Heart right ventricle (tissue), 16 donors: ENCODE data around the gene UFSP2. TPM values are rescaled to one million over a fixed set of nuclear protein-coding genes. Genes with fewer than 3 reads are reported as not detected.

Source experiments
- ATAC-seq, 8 donors: fragments of 200-7000 bp; cut with Tn5 transposase; one replicate each; pipeline ENCODE4 v1.9.1; 2020; ENCODE audit warnings: mild to moderate bottlenecking in 8 of 8, moderate library complexity in 8 of 8, moderate number of reproducible peaks in 1 of 8
- DNase-seq, 2 donors: peaks; one replicate each; pipeline ENCODE4 v3.0.0-alpha.2; 2020
- H3K27ac ChIP-seq, 10 donors: fragments of 200-600 bp; sonication (generic) in 2 of 10; one replicate each; pipeline versions ENCODE4 v1.5.0 to v1.8.0; 2020 to 2022; ENCODE audit warnings: mild to moderate bottlenecking in 3 of 10
- H3K27me3 ChIP-seq, 7 donors: fragments of 200-600 bp; one replicate each; pipeline ENCODE4 v1.8.0; 2021 to 2022; ENCODE audit warnings: mild to moderate bottlenecking in 2 of 7
- H3K36me3 ChIP-seq, 9 donors: fragments of 200-600 bp; sonication (generic) in 1 of 9; one replicate each; pipeline versions ENCODE4 v1.5.0 to v1.8.0; 2020 to 2022; ENCODE audit warnings: mild to moderate bottlenecking in 2 of 9
- H3K4me1 ChIP-seq, 9 donors: fragments of 200-600 bp; sonication (generic) in 1 of 9; one replicate each; pipeline versions ENCODE4 v1.5.0 to v1.8.0; 2020 to 2022; ENCODE audit warnings: mild to moderate bottlenecking in 4 of 9
- H3K4me3 ChIP-seq, 10 donors: fragments of 200-600 bp; sonication (generic) in 2 of 10; one replicate each; pipeline versions ENCODE4 v1.5.0 to v1.8.0; 2020 to 2022; ENCODE audit warnings: mild to moderate bottlenecking in 7 of 10, moderate library complexity in 2 of 10
- H3K9me3 ChIP-seq, 11 donors: fragments of 200-600 bp in 10 of 11; sonication (generic) in 2 of 11; one replicate each; pipeline versions ENCODE4 v1.5.0 to v1.8.0; 2013 to 2022; ENCODE audit warnings: mild to moderate bottlenecking in 2 of 11, control low read depth in 1 of 11, moderate library complexity in 1 of 11
- WGBS, 2 donors: extraction: QIAGEN DNeasy Blood & Tissue Kit; methylation state at CpG; one replicate each; pipeline ENCODE4 v1.1.7; 2013; ENCODE audit warnings: inconsistent platforms in 1 of 2; 5-methylcytosine and 5-hydroxymethylcytosine counted together
- intact Hi-C, 10 donors: fragments of 100-400 bp; cut with DNase I; formaldehyde crosslinking; loops; one replicate each; pipeline versions ENCODE4 v1.11.1 to v1.14.2; 2022
- polyA plus RNA-seq, 2 donors: library from polyadenylated mRNA; stranded (reverse); fragments of 200-250 nt; gene quantifications; one replicate each; pipeline ENCODE4 v1.2.3, GENCODE V29; 2013
- total RNA-seq, 10 donors: library from RNA; stranded (reverse); fragmentation: NEBNext Ultra II Directional in 3 of 10; extraction: Animal tissue kit (Norgen Biotek cat#: 25700) in 3 of 10; gene quantifications; one replicate each; pipeline versions ENCODE4 v1.2.1 to v1.2.4, GENCODE V29; 2021 to 2023
- TF ChIP-seq, protein P1 (sequence below), 9 donors: fragments of 200-600 bp; sonication (generic) in 2 of 9; IDR thresholded peaks; one replicate each; pipeline versions ENCODE4 v1.5.0 to v1.8.0; 2021 to 2022; ENCODE audit warnings: antibody characterized with exemption in 9 of 9, mild to moderate bottlenecking in 5 of 9, moderate library complexity in 1 of 9
- donor health status: Arrhythmogenic right ventricular cardiomyopathy.
- donor health status: ischemic (EF 13 %, LVEDD 7.1; RV severe dilation, severe dysfunction).
- donor health status: healthy with polysubstance abuse.
- donor health status: DM: no; HTN: yes; CAD: no.
- donor health status: DM: no; HTN: no; CAD: no.
- donor health status: ischemic (EF 25% LVEDD 6.9; RV normal size, moderate dysfunction).
- donor health status: ischemic (EF 25% LVEDD 5.7; RV mildly dilated, moderate dysfunction).
- donor health status: healthy.
- donor health status: DM: yes; HTN: yes; CAD: no.
- donor health status: Ischemic cardiomyopathy.
- donor health status: ischemic (EF 35%, LVEDD 5.7; RV mildly dilated, moderate dysfunction).
- donor health status: nonischemic (EF 11% LVEDD 7.7; RV severe dilation, severe dysfunction).
- donor health status: DM: yes; HTN: yes; CAD: no.
- donor health status: PGD.
- donor health status: ischemic (EF 29% LVEDD 5.4; RV normal size, mild dysfunction).
- donor health status: nonischemic (EF 23%, LVEDD 6.1; RV moderate dilation, normal function).

UFSP2 gene
- total and polyA plus RNA-seq, 12 donors, result 16.5 to 52.4 (median 41.8) TPM

DNA sequence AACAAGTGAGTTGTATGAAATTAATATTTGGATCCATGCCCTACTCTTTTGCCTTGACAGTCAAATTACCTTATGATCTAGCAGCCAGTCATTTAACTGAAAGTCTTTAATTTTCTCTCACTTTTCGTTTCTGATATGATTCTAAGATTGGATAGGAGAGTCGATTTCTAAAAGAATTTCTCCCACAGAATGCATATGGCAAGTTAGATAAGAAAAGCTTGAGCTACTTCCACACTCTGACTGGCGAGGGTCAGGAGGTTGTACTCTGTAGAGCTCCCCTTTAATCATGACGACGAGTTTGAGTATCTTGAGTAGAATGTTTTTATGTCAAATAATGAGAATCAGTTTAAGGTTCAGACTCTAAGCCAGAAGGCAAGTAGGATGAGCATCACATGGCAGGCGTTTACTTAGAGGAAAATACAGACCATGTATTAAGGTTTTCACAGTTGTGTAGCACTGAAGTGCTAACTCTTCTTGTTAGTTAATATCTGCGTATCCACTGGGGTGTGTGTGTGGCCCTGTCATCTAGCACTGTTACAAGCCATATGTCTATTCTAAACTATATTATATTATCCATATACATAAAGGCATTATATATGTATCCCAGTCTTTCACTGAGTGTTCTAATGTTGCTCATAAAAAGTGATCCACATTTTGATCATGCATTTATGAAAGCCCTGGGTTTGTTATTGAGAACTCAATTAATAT is 67.9 kb downstream of the UFSP2 start:
- Histone ChIP-seq H3K27me3 (no peaks in the 10 kb centered on the region), H3K9me3 (no peaks in the 10 kb centered on the region), H3K4me3 (no peak overlapping the region), H3K36me3 (peaks cover 0 to 84% (median 7%) of the 10 kb centered on the region in 9 donors), H3K4me1 (no peaks in the 10 kb centered on the region), H3K27ac (no peak overlapping the region)
- WGBS, 2 donors, result 76 to 80% methylated on average over 7 of the region's 7 CpGs
- TF ChIP-seq, protein P1, sequence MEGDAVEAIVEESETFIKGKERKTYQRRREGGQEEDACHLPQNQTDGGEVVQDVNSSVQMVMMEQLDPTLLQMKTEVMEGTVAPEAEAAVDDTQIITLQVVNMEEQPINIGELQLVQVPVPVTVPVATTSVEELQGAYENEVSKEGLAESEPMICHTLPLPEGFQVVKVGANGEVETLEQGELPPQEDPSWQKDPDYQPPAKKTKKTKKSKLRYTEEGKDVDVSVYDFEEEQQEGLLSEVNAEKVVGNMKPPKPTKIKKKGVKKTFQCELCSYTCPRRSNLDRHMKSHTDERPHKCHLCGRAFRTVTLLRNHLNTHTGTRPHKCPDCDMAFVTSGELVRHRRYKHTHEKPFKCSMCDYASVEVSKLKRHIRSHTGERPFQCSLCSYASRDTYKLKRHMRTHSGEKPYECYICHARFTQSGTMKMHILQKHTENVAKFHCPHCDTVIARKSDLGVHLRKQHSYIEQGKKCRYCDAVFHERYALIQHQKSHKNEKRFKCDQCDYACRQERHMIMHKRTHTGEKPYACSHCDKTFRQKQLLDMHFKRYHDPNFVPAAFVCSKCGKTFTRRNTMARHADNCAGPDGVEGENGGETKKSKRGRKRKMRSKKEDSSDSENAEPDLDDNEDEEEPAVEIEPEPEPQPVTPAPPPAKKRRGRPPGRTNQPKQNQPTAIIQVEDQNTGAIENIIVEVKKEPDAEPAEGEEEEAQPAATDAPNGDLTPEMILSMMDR (IDR thresholded peaks at IDR 0.05), result no peak
- ATAC-seq (no peak), DNase-seq (no peak)
- intact Hi-C loops, result no loop called here

DNA sequence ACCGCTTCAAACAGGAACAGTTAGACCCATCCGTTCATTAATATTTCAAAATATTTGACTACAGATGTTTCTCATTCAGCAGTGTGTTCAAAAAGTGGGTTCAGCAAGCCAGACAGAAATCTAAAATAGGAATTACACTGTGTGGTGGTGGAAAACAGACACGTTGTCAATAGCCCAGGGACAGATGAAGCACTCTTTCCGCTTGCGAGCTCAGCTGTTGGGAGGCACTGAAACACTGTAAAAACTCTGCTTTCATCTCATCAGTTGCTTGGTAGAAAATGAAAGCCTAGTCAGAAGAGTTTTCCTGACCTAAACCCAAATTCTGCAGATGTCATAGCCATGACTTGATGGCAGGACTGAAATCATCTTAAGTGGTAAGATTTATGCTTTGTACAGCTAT is 68.6 kb downstream of the UFSP2 start:
- Histone ChIP-seq H3K4me1 (no peaks in the 10 kb centered on the region), H3K4me3 (no peak overlapping the region), H3K9me3 (no peaks in the 10 kb centered on the region), H3K27me3 (no peaks in the 10 kb centered on the region), H3K36me3 (peaks cover 0 to 84% (median 7%) of the 10 kb centered on the region in 9 donors), H3K27ac (no peak overlapping the region)
- ATAC-seq, result no peak
- DNase-seq, result no peak
- intact Hi-C loops, result no loop called here
- TF ChIP-seq, protein P1 (IDR thresholded peaks at IDR 0.05), result no peak
- 91 to 92% methylated on average over 5 of the region's 5 CpGs for WGBS, 2 donors

DNA sequence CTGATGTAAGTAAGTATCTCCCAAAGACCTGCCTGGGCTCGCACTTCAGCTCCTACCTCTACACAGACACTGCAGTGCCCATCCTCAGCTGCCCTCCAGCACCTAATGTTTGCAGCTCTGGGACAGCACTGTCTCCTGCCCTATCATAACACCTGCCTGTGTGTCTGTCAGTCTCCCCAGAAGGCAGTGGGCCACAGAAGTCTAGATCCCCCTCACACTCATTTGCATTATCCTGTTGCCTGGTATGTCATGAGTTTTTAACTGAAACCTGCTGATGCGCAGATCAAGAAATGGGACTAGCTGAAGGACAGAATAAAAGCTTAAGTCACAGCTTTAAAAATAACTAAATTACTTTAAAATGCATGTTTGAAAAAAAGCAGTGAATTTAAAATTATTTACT is 73.0 kb downstream of the UFSP2 start:
- intact Hi-C loops, result no loop called here
- DNase-seq, result no peak
- peaks cover 0 to 87% (median 12%) of the 10 kb centered on the region in 9 donors for H3K36me3 ChIP-seq
- no peak for ATAC-seq
- no peaks in the 10 kb centered on the region for H3K9me3 ChIP-seq
- TF ChIP-seq, protein P1 (IDR thresholded peaks at IDR 0.05), result no peak
- no peaks in the 10 kb centered on the region for H3K4me1 ChIP-seq
- no peak overlapping the region for H3K4me3 ChIP-seq
- H3K27ac ChIP-seq, result no peak overlapping the region
- no peaks in the 10 kb centered on the region for H3K27me3 ChIP-seq
- WGBS, 2 donors, result 97 to 98% methylated on average over 2 of the region's 2 CpGs

DNA sequence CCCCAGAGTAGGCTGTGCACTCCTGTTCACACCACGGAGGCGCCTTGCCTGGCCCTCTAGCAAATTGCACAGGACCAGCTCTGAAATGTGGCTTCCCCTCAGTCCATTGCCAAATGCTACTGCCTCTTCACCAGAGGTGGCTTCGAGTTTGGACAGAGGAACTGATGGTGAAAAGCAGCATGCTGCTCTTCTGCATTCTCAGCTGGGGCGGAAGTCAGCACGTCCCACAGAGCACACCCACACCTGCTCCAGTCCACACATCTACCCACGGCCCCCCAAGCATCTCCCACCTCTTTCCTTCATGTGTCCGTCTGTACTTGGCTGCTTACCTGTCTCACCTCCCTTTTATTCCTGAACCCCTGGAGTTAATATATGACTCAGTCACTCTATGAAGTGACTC is 73.6 kb downstream of the UFSP2 start:
- 92 to 94% methylated on average over 7 of the region's 7 CpGs for WGBS, 2 donors
- H3K9me3 ChIP-seq, result no peaks in the 10 kb centered on the region
- H3K27me3 ChIP-seq, result no peaks in the 10 kb centered on the region
- no peak for ATAC-seq
- H3K4me3 ChIP-seq, result no peak overlapping the region
- no peak for DNase-seq
- intact Hi-C loops, result no loop called here
- H3K36me3 ChIP-seq, result peaks cover 0 to 87% (median 17%) of the 10 kb centered on the region in 9 donors
- H3K4me1 ChIP-seq, result no peaks in the 10 kb centered on the region
- no peak overlapping the region for H3K27ac ChIP-seq
- TF ChIP-seq, protein P1 (IDR thresholded peaks at IDR 0.05), result no peak
